HepG2 (cell line): ENCODE data around the gene ARIH2. TPM values are rescaled to one million over a fixed set of nuclear protein-coding genes. Genes with fewer than 3 reads are reported as not detected.

Experiments used
- CC2D1A ChIP-seq: sonication (generic); formaldehyde crosslinking; IDR thresholded peaks from 2 replicates; pipeline ENCODE4 v1.8.1; 2023; ENCODE audit warnings: mild to moderate bottlenecking, missing genetic modification reagents
- CREB1 ChIP-seq, 2 experiments: fragments of 450-650 bp in 1 of 2; IDR thresholded peaks; 2 replicates each; pipeline ENCODE4 v1.6.1; 2016 to 2017; ENCODE audit warnings: control low read depth in 1 of 2, mild to moderate bottlenecking in 1 of 2, missing compliant biosample characterization in 1 of 2, missing genetic modification characterization in 1 of 2
- DMAP1 ChIP-seq: IDR thresholded peaks from 2 replicates; pipeline ENCODE4 v1.6.1; 2016
- EP300 ChIP-seq, 3 experiments: sonication (generic) in 1 of 3; formaldehyde crosslinking in 1 of 3; IDR thresholded peaks; 2 replicates each; pipeline versions ENCODE4 v1.5.1 to v1.6.1; 2011 to 2020; ENCODE audit warnings: low read depth in 2 of 3, low read length in 2 of 3, borderline replicate concordance in 1 of 3, improper control_type of control experiment in 1 of 3, mild to moderate bottlenecking in 1 of 3, missing genetic modification reagents in 1 of 3, moderate library complexity in 1 of 3
- MYC ChIP-seq: sonication (generic); formaldehyde crosslinking; IDR thresholded peaks from 2 replicates; pipeline ENCODE4 v1.9.0; 2021; ENCODE audit warnings: missing genetic modification reagents, borderline replicate concordance
- PLRG1 ChIP-seq: fragments of 450-650 bp; conservative IDR thresholded peaks from 2 replicates; pipeline ENCODE4 v1.6.1; 2016
- RFXANK ChIP-seq: IDR thresholded peaks from 2 replicates; pipeline ENCODE4 v1.6.1; 2016
- TAF1 ChIP-seq: sonication (generic); formaldehyde crosslinking; IDR thresholded peaks from 2 replicates; pipeline ENCODE4 v1.4.0; 2020; ENCODE audit warnings: missing genetic modification reagents
- ZFP36L1 ChIP-seq: sonication (generic); formaldehyde crosslinking; IDR thresholded peaks from 2 replicates; pipeline ENCODE4 v1.8.0; 2022; ENCODE audit warnings: mild to moderate bottlenecking, missing genetic modification reagents, moderate library complexity
- ZFP36L2 ChIP-seq: sonication (generic); formaldehyde crosslinking; IDR thresholded peaks from 2 replicates; pipeline ENCODE4 v1.4.0; 2020; ENCODE audit warnings: missing genetic modification reagents
- ZMAT3 ChIP-seq: sonication (generic); formaldehyde crosslinking; conservative IDR thresholded peaks from 2 replicates; pipeline ENCODE4 v1.7.0; 2021; ENCODE audit warnings: missing genetic modification reagents
- ZNF34 ChIP-seq: sonication (generic); formaldehyde crosslinking; IDR thresholded peaks from 2 replicates; pipeline ENCODE4 v1.4.0; 2020; ENCODE audit warnings: mild to moderate bottlenecking, missing genetic modification reagents, borderline replicate concordance
- ZNF484 ChIP-seq: sonication (generic); formaldehyde crosslinking; IDR thresholded peaks from 2 replicates; pipeline ENCODE4 v1.5.1; 2020; ENCODE audit warnings: mild to moderate bottlenecking, low read depth, missing genetic modification reagents, borderline replicate concordance
- ZNF644 ChIP-seq: IDR thresholded peaks from 2 replicates; pipeline ENCODE4 v1.6.1; 2016; ENCODE audit warnings: low read depth
- ZNF678 ChIP-seq: sonication (generic); formaldehyde crosslinking; IDR thresholded peaks from 2 replicates; pipeline ENCODE4 v1.4.0; 2020; ENCODE audit warnings: mild to moderate bottlenecking, missing genetic modification reagents
- ZNF776 ChIP-seq: sonication (generic); formaldehyde crosslinking; IDR thresholded peaks from 2 replicates; pipeline ENCODE4 v1.4.0; 2020; ENCODE audit warnings: mild to moderate bottlenecking, missing genetic modification reagents
- ZNF788 ChIP-seq: sonication (generic); formaldehyde crosslinking; IDR thresholded peaks from 2 replicates; pipeline ENCODE4 v1.5.0; 2020; ENCODE audit warnings: mild to moderate bottlenecking, missing genetic modification reagents, borderline replicate concordance
- ZNF891 ChIP-seq: sonication (generic); formaldehyde crosslinking; IDR thresholded peaks from 2 replicates; pipeline ENCODE4 v1.5.0; 2020; ENCODE audit warnings: mild to moderate bottlenecking, missing genetic modification reagents
- polyA plus RNA-seq, 8 experiments: library from polyadenylated mRNA; depleted of rRNA in 3 of 8; stranded (reverse) in 7 of 8; unstranded in 1 of 8; fragments of >200 nt; fragmentation: Illumina TruSeq in 4 of 8; extraction: Trizol in 4 of 8; gene quantifications; 2 replicates each; pipeline versions ENCODE4 v1.2.1 to v1.2.3, GENCODE V29; 2011 to 2016; ENCODE audit warnings: low read depth in 4 of 8, missing spikeins in 1 of 8, mixed read lengths in 1 of 8; ENCODE audit not compliant: insufficient read depth in 1 of 8
- total RNA-seq, 5 experiments: library from RNA; depleted of rRNA; stranded (reverse); fragments of >200 nt; fragmentation: Illumina TruSeq; extraction: Trizol; gene quantifications; 2 replicates each; pipeline ENCODE4 v1.2.3, GENCODE V29; 2016; ENCODE audit warnings: low read depth in 1 of 5
- TF ChIP-seq, protein P1 (sequence below): IDR thresholded peaks from 2 replicates; pipeline ENCODE4 v1.6.1; 2016; ENCODE audit warnings: missing compliant biosample characterization, missing genetic modification reagents, borderline replicate concordance
- TF ChIP-seq, protein P2 (sequence below): IDR thresholded peaks from 2 replicates; pipeline ENCODE4 v1.6.1; 2012; ENCODE audit warnings: inconsistent platforms
- TF ChIP-seq, protein P3 (sequence below): sonication (generic); formaldehyde crosslinking; conservative IDR thresholded peaks from 2 replicates; pipeline ENCODE4 v1.4.0; 2020; ENCODE audit warnings: mild to moderate bottlenecking, missing genetic modification reagents, moderate library complexity
- TF ChIP-seq, protein P4 (sequence below): sonication (generic); formaldehyde crosslinking; IDR thresholded peaks from 2 replicates; pipeline ENCODE4 v1.5.0; 2020; ENCODE audit warnings: missing genetic modification reagents
- TF ChIP-seq, protein P5 (sequence below): sonication (generic); formaldehyde crosslinking; IDR thresholded peaks from 2 replicates; pipeline ENCODE4 v1.8.1; 2023; ENCODE audit warnings: mild to moderate bottlenecking, inconsistent platforms, moderate library complexity, missing genetic modification reagents, borderline replicate concordance

The ARIH2 gene
- total and polyA plus RNA-seq, 2 of the 13 experiments (the other 11 are each of a cell fraction or from before 2014, with no cell fraction given): 64.8 to 83.3 TPM

DNA sequence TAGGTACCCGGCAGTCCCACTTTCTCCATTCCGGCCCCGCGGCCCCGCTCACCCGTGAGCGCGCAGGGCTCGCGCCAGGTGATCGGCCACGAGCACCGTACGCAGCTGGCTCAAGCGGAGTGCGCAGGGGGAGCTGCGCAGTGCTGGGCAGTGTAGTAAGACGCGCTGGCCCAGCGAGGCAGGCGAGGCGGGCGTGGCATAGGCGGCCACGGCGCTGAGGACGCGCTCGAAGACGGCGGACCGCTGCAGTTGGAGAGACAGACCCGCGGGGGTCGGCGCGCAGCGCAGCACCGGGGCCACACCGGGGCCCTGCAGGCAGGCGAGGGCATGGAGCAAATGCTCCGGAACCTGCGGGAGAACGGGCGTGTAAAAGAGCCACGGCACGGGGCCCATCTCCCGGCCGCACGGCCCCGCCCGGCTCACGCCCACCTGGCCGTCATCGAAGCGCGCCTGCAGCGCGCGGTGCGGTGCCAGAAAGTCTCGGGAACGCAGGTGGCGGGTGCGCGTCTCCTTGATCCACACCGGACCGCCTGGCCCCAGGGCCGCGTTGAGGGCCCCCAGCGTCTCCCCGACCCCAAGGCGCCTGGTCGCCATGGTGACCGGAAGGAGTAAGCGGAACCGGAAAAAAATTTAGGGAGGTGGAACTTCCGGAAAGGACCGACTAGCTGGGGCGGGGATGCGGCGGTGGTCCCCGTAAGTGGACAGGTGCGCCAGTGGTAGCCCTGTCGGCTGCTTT is 99.5 kb downstream of the ARIH2 start, which contains the start of gene DALRD3 (continued):
- TF ChIP-seq ZNF644 (CRISPR knock-in tag): no peak
- TF ChIP-seq ZNF788 (CRISPR knock-in tag): peak; percentile 57; the same call in 1 of the 2 replicates
- TF ChIP-seq, protein P1, sequence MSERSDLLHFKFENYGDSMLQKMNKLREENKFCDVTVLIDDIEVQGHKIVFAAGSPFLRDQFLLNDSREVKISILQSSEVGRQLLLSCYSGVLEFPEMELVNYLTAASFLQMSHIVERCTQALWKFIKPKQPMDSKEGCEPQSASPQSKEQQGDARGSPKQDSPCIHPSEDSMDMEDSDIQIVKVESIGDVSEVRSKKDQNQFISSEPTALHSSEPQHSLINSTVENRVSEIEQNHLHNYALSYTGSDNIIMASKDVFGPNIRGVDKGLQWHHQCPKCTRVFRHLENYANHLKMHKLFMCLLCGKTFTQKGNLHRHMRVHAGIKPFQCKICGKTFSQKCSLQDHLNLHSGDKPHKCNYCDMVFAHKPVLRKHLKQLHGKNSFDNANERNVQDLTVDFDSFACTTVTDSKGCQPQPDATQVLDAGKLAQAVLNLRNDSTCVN: no peak
- TF ChIP-seq DMAP1: 0 out of 2 replicates have a peak, but pooled peaks have one; percentile 39
- 0 out of 2 replicates have a peak, but pooled peaks have one; percentile 64 for TF ChIP-seq ZFP36L1 (CRISPR knock-in tag)
- TF ChIP-seq MYC (CRISPR knock-in tag): peak; percentile 53; the same call in 1 of the 2 replicates
- no peak for TF ChIP-seq EP300 (IDR thresholded peaks at IDR 0.05; ENCODE audit: low read depth in 2 of 2, low read length in 2 of 2)
- TF ChIP-seq EP300 (CRISPR knock-in tag; IDR thresholded peaks at IDR 0.05; ENCODE audit: borderline replicate concordance): no peak
- TF ChIP-seq, protein P2, sequence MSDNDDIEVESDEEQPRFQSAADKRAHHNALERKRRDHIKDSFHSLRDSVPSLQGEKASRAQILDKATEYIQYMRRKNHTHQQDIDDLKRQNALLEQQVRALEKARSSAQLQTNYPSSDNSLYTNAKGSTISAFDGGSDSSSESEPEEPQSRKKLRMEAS: peak; percentile 77
- TF ChIP-seq ZFP36L2 (CRISPR knock-in tag): no peak
- TF ChIP-seq, protein P3, sequence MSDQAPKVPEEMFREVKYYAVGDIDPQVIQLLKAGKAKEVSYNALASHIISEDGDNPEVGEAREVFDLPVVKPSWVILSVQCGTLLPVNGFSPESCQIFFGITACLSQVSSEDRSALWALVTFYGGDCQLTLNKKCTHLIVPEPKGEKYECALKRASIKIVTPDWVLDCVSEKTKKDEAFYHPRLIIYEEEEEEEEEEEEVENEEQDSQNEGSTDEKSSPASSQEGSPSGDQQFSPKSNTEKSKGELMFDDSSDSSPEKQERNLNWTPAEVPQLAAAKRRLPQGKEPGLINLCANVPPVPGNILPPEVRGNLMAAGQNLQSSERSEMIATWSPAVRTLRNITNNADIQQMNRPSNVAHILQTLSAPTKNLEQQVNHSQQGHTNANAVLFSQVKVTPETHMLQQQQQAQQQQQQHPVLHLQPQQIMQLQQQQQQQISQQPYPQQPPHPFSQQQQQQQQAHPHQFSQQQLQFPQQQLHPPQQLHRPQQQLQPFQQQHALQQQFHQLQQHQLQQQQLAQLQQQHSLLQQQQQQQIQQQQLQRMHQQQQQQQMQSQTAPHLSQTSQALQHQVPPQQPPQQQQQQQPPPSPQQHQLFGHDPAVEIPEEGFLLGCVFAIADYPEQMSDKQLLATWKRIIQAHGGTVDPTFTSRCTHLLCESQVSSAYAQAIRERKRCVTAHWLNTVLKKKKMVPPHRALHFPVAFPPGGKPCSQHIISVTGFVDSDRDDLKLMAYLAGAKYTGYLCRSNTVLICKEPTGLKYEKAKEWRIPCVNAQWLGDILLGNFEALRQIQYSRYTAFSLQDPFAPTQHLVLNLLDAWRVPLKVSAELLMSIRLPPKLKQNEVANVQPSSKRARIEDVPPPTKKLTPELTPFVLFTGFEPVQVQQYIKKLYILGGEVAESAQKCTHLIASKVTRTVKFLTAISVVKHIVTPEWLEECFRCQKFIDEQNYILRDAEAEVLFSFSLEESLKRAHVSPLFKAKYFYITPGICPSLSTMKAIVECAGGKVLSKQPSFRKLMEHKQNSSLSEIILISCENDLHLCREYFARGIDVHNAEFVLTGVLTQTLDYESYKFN: no peak; the same call in 1 of the 2 replicates
- TF ChIP-seq CREB1 (IDR thresholded peaks at IDR 0.05): peak; percentile 79
- no peak for TF ChIP-seq CREB1 (CRISPR knock-in tag; IDR thresholded peaks at IDR 0.05)
- no peak; the same call in 1 of the 2 replicates for TF ChIP-seq ZMAT3 (CRISPR knock-in tag)
- TF ChIP-seq RFXANK (CRISPR knock-in tag): no peak
- no peak for TF ChIP-seq ZNF891 (CRISPR knock-in tag)
- TF ChIP-seq PLRG1: no peak
- TF ChIP-seq TAF1 (CRISPR knock-in tag): no peak; the same call in 1 of the 2 replicates
- no peak for TF ChIP-seq ZNF484 (CRISPR knock-in tag)
- TF ChIP-seq, protein P4, sequence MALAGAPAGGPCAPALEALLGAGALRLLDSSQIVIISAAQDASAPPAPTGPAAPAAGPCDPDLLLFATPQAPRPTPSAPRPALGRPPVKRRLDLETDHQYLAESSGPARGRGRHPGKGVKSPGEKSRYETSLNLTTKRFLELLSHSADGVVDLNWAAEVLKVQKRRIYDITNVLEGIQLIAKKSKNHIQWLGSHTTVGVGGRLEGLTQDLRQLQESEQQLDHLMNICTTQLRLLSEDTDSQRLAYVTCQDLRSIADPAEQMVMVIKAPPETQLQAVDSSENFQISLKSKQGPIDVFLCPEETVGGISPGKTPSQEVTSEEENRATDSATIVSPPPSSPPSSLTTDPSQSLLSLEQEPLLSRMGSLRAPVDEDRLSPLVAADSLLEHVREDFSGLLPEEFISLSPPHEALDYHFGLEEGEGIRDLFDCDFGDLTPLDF (CRISPR knock-in tag): no peak
- no peak for TF ChIP-seq ZNF678 (CRISPR knock-in tag)
- TF ChIP-seq, protein P5, sequence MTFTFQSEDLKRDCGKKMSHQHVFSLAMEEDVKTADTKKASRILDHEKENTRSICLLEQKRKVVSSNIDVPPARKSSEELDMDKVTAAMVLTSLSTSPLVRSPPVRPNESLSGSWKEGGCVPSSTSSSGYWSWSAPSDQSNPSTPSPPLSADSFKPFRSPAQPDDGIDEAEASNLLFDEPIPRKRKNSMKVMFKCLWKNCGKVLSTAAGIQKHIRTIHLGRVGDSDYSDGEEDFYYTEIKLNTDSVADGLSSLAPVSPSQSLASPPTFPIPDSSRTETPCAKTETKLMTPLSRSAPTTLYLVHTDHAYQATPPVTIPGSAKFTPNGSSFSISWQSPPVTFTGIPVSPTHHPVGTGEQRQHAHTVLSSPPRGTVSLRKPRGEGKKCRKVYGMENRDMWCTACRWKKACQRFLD (CRISPR knock-in tag): peak; percentile 92
- TF ChIP-seq CC2D1A: no peak
- no peak; the same call in 1 of the 2 replicates for TF ChIP-seq ZNF776 (CRISPR knock-in tag)
- no peak for TF ChIP-seq ZNF34 (CRISPR knock-in tag)
